HEK293 (cell line): ENCODE measurements around the gene GGA1.

Source experiments
- SP2 ChIP-seq: fragments of 450-650 bp; formaldehyde crosslinking; IDR thresholded peaks from 2 replicates; pipeline ENCODE4 v1.5.1; 2016; ENCODE audit warnings: missing biosample characterization, missing genetic modification characterization
- YY1 ChIP-seq: fragments of 450-650 bp; formaldehyde crosslinking; IDR thresholded peaks from 2 replicates; pipeline ENCODE4 v1.5.1; 2018; ENCODE audit warnings: missing biosample characterization, missing genetic modification characterization
- ZBTB8A ChIP-seq: fragments of 450-650 bp; formaldehyde crosslinking; IDR thresholded peaks from 2 replicates; pipeline ENCODE4 v1.5.1; 2016; ENCODE audit warnings: missing biosample characterization, missing genetic modification characterization
- ZNF335 ChIP-seq: fragments of 450-650 bp; formaldehyde crosslinking; conservative IDR thresholded peaks from 2 replicates; pipeline ENCODE4 v1.5.1; 2016; ENCODE audit warnings: missing biosample characterization, missing genetic modification characterization
- ZNF623 ChIP-seq: fragments of 450-650 bp; formaldehyde crosslinking; IDR thresholded peaks from 2 replicates; pipeline ENCODE4 v1.5.1; 2016; ENCODE audit warnings: missing biosample characterization, missing genetic modification characterization
- ZNF830 ChIP-seq: fragments of 450-650 bp; IDR thresholded peaks from 2 replicates; pipeline ENCODE4 v1.5.0; 2018; ENCODE audit warnings: missing biosample characterization, missing genetic modification characterization, low read depth, mild to moderate bottlenecking, moderate library complexity
- TF ChIP-seq, protein P1 (sequence below): fragments of 450-650 bp; formaldehyde crosslinking; IDR thresholded peaks from 2 replicates; pipeline ENCODE4 v1.5.1; 2016; ENCODE audit warnings: missing biosample characterization, missing genetic modification characterization
- TF ChIP-seq, protein P2 (sequence below): fragments of 450-650 bp; formaldehyde crosslinking; IDR thresholded peaks from 2 replicates; pipeline ENCODE4 v1.5.1; 2016; ENCODE audit warnings: missing biosample characterization, missing genetic modification characterization, low read depth

DNA sequence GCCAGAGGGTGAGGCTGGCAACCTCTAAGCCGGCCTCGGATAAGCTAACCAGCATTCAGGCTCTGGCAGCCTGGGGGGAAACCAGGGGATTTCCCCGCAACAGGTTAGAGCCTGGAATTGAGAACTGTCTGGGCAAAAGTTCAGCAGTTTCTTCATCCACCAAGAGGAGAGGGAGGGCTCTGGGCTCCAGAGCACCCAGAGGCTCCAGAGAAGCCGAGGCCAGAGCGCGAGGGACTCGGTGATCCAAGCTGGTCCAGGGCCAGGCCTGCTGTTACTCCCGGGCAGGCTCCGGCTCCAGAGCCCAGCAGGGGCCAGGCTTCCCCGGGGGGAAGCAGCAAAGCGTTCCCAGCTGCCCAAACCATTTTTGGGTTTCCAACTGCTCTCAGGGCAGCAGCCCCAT is 17.5 kb downstream of the GGA1 start:
- TF ChIP-seq, protein P1, sequence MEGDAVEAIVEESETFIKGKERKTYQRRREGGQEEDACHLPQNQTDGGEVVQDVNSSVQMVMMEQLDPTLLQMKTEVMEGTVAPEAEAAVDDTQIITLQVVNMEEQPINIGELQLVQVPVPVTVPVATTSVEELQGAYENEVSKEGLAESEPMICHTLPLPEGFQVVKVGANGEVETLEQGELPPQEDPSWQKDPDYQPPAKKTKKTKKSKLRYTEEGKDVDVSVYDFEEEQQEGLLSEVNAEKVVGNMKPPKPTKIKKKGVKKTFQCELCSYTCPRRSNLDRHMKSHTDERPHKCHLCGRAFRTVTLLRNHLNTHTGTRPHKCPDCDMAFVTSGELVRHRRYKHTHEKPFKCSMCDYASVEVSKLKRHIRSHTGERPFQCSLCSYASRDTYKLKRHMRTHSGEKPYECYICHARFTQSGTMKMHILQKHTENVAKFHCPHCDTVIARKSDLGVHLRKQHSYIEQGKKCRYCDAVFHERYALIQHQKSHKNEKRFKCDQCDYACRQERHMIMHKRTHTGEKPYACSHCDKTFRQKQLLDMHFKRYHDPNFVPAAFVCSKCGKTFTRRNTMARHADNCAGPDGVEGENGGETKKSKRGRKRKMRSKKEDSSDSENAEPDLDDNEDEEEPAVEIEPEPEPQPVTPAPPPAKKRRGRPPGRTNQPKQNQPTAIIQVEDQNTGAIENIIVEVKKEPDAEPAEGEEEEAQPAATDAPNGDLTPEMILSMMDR (tag by site-specific recombination): no peak
- TF ChIP-seq SP2 (tag by site-specific recombination) (no peak), YY1 (no peak), ZBTB8A (no peak), ZNF830 (no peak), ZNF623 (tag by site-specific recombination) (no peak), ZNF335 (tag by site-specific recombination) (no peak)
- TF ChIP-seq, protein P2, sequence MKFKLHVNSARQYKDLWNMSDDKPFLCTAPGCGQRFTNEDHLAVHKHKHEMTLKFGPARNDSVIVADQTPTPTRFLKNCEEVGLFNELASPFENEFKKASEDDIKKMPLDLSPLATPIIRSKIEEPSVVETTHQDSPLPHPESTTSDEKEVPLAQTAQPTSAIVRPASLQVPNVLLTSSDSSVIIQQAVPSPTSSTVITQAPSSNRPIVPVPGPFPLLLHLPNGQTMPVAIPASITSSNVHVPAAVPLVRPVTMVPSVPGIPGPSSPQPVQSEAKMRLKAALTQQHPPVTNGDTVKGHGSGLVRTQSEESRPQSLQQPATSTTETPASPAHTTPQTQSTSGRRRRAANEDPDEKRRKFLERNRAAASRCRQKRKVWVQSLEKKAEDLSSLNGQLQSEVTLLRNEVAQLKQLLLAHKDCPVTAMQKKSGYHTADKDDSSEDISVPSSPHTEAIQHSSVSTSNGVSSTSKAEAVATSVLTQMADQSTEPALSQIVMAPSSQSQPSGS (tag by site-specific recombination): no peak
